ENCODE data around the gene GARIN3.
"Not testable (repeated sequence)": the region's sequence is repeated elsewhere in the genome, so short reads cannot be mapped to it uniquely, and the experiment has no call there.

DNA sequence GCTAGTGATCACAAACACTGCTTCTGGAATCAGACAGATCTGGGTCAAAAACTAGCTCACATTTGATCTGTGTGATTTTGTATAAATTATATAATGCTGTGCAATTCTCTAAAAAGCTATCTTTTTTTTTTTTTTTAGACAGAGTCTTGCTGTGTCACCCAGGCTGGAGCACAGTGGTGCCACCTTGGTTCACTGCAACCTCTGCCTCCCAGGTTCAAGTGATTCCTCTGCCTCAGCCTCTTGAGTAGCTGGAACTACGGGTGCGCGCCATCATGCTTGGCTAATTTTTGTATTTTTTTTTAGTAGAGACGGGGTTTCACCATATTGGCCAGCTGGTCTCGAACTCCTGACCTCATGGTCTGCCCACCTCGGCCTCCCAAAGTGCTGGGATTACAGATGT is 19.1 kb upstream of the GARIN3 start:
- TF ChIP-seq POLR2A (IDR thresholded peaks at IDR 0.05; ENCODE audit: low read depth, low read length); POLR2AphosphoS5 (IDR thresholded peaks at IDR 0.05; ENCODE audit: low read depth, low read length); TAF1 (IDR thresholded peaks at IDR 0.05; ENCODE audit: borderline replicate concordance, low read depth, low read length): not testable (repeated sequence)

Data from GM12892 (cell line).